GM19023 (cell line): ENCODE measurements around the gene ALPG.

ENCODE experiments used
- ATAC-seq: cut with Tn5 transposase; IDR thresholded peaks from one replicate; pipeline ENCODE4 v1.9.1; 2021; ENCODE audit warnings: mild to moderate bottlenecking, moderate library complexity; ENCODE audit not compliant: unreplicated experiment

Gene ALPG

DNA sequence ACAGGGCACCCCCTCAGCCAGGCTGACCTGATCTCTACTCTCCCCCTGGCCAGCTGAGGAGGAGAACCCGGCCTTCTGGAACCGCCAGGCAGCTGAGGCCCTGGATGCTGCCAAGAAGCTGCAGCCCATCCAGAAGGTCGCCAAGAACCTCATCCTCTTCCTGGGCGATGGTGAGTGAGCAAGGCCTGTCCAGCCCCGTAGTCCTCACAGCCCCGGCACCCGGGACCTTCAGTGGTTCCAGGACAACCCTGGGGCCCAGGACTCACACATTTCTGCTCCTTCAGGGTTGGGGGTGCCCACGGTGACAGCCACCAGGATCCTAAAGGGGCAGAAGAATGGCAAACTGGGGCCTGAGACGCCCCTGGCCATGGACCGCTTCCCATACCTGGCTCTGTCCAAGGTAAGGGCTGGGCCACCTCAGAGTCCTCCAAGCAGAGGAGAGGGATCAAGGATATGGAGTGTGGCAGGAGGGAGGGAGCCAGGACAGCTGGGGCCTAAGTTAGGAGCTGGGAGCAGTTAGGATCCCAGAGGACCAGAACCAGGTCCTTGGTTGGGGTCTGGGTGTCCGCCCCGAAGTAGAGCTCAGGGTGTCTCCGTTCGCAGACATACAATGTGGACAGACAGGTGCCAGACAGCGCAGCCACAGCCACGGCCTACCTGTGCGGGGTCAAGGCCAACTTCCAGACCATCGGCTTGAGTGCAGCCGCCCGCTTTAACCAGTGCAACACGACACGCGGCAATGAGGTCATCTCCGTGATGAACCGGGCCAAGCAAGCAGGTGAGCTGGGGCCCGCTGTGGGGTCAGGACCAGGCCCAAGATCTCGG, 49.9 kb downstream of the ALPG start:
- ATAC-seq, result no peak

DNA sequence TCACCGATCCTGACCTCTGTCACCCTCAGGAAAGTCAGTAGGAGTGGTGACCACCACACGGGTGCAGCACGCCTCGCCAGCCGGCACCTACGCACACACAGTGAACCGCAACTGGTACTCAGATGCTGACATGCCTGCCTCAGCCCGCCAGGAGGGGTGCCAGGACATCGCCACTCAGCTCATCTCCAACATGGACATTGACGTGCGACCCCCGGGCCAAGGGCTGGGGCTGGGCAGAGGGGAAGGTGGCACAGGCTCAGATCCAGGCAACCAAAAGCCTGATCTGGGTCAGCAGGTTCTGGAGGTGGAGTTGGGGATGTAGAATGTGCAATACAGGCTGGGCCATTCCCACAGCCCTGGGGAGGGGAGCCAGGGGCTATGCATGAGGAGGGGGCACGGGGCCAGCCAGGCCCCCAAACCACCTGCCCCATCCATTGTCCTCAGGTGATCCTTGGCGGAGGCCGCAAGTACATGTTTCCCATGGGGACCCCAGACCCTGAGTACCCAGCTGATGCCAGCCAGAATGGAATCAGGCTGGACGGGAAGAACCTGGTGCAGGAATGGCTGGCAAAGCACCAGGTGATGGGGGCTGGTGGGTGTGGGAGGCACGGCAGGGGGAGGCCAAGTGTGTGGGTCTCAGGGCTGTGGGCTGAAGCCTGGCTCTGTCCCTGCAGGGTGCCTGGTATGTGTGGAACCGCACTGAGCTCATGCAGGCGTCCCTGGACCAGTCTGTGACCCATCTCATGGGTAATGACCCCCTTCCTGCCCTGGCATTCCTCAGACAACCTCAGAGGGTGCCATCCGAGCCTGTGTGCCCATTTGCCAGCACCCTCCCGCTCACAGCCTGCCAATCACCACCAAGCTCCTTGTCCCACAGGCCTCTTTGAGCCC, 50.7 kb downstream of the ALPG start:
- no peak for ATAC-seq

- ATAC-seq, result no peak
Observed at GRCh38 chr2:232458051-232458660, 51.5 kb downstream of the ALPG start.

GRCh38 chr2:232458661-232459418, 52.2 kb downstream of the ALPG start:
- no peak for ATAC-seq

GRCh38 chr2:232459419-232460035, 52.9 kb downstream of the ALPG start:
- no peak for ATAC-seq

DNA sequence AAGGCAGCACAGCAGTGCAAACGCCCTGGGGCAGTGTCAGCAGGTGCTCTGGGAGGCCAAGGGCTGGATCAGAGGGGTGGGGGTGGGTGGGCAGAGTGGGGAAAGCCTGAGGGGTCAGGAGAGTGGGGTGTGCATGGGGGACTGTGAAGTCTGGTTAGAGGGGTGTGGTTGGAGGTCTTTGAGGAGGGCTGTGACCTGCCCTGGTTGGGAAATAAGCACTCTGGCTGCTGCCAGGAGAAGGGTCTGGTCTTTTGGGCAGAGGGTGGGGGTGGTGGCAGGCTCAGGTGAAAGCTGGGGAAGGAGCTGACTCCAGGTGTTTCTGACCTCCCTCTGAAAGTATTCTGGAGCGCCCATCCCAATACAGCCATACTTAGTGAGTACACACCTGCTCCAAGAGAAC, 53.5 kb downstream of the ALPG start:
- no peak for ATAC-seq
